K562 (cell line): Measurements from ENCODE around the gene CACNA1C. TPM values are rescaled to one million over a fixed set of nuclear protein-coding genes. Genes with fewer than 3 reads are reported as not detected.
A peak's percentile ranks its signal among the peaks of the same experiment; 100 is the strongest.

Experiments
- ATAC-seq: fragments of 200-7000 bp; cut with Tn5 transposase; 3 replicates; pipeline ENCODE4 v1.9.1; 2020; ENCODE audit warnings: moderate library complexity
- BruUV-seq: library from RNA; stranded (reverse); fragments of 400-500 nt; replicated peaks from 2 replicates; lab custom pipeline; 2021; lab: Mats Ljungman, UMichigan
- CTCF ChIA-PET: fragments of 300-600 bp; formaldehyde crosslinking; extraction: SDS; loops from one replicate; lab custom pipeline; 2021; ENCODE audit warnings: low intra/inter-chr PET ratio; lab: Yijun Ruan, JAX
- POLR2A ChIA-PET: fragments of 300-600, 350-650 bp; sonication (Branson Sonifier 250); formaldehyde crosslinking; extraction: SDS; loops from one replicate; lab custom pipeline; 2021; ENCODE audit warnings: antibody characterized with exemption, inconsistent platforms; lab: Yijun Ruan, JAX
- DNase-seq, 4 experiments: peaks; one replicate each; pipeline versions ENCODE4 v3.0.0 to v3.0.0-alpha.2; 2011 to 2018; ENCODE audit warnings: low spot score in 3 of 4, mixed read lengths in 3 of 4; ENCODE audit errors: extremely low read depth in 1 of 4
- FAIRE-seq: peaks from 2 replicates; lab custom pipeline; 2011; peaks lifted over from hg19 to GRCh38; lab: Jason Lieb, UNC
- H2AFZ ChIP-seq: 2 replicates; pipeline ENCODE4 v1.6.0; 2011; ENCODE audit warnings: low read depth, low read length, control low read depth, inconsistent platforms
- H3K27ac ChIP-seq: fragments of 200-600 bp; 3 replicates; pipeline ENCODE4 v1.8.0; 2011; ENCODE audit warnings: low read depth, mild to moderate bottlenecking, control low read depth, inconsistent platforms, low read length, moderate library complexity, mixed read lengths; ENCODE audit errors: extremely low read depth
- H3K27me3 ChIP-seq, 2 experiments: fragments of 300-600 bp in 1 of 2; 2 replicates in 1 of 2; 3 replicates in 1 of 2; pipeline versions ENCODE4 v1.6.0 to v1.8.0; 2011; ENCODE audit warnings: inconsistent platforms in 2 of 2, low read length in 2 of 2, mild to moderate bottlenecking in 1 of 2, mixed read lengths in 1 of 2, moderate library complexity in 1 of 2; ENCODE audit not compliant: control insufficient read depth in 2 of 2, insufficient read depth in 2 of 2
- H3K36me3 ChIP-seq: fragments of 300-600 bp; 3 replicates; pipeline ENCODE4 v1.8.0; 2011; ENCODE audit warnings: mild to moderate bottlenecking, low read length, inconsistent platforms; ENCODE audit not compliant: control insufficient read depth, insufficient read depth
- H3K4me1 ChIP-seq, 2 experiments: fragments of 200-600 bp in 1 of 2; replicated peaks in 1 of 2; 2 replicates in 1 of 2; 3 replicates in 1 of 2; pipeline versions ENCODE4 v1.5.1 to v1.8.0; 2011; ENCODE audit warnings: inconsistent platforms in 2 of 2, low read length in 2 of 2, mild to moderate bottlenecking in 1 of 2, mixed read lengths in 1 of 2, moderate library complexity in 1 of 2; ENCODE audit not compliant: control insufficient read depth in 2 of 2, insufficient read depth in 2 of 2
- H3K4me2 ChIP-seq: 2 replicates; pipeline ENCODE4 v1.6.1; 2011; ENCODE audit warnings: low read length, control low read depth, inconsistent platforms, mixed read lengths; ENCODE audit not compliant: insufficient read depth
- H3K4me3 ChIP-seq: fragments of 200-600 bp; sonication (generic), shearing (Covaris generic); 2 replicates; pipeline ENCODE4 v1.5.1; 2016; ENCODE audit warnings: control low read depth, inconsistent platforms
- H3K79me2 ChIP-seq: fragments of 200-600 bp; 3 replicates; pipeline ENCODE4 v1.8.0; 2011; ENCODE audit warnings: low read length, inconsistent platforms; ENCODE audit not compliant: control insufficient read depth, insufficient read depth
- H3K9ac ChIP-seq, 2 experiments: 2 replicates each; pipeline versions ENCODE4 v1.6.0 to v1.6.1; 2011; ENCODE audit warnings: low read depth in 2 of 2, low read length in 2 of 2, control low read depth in 1 of 2, inconsistent platforms in 1 of 2, mild to moderate bottlenecking in 1 of 2, mixed read lengths in 1 of 2; ENCODE audit not compliant: insufficient read depth in 1 of 2
- H3K9me1 ChIP-seq: one replicate; pipeline ENCODE4 v1.6.0; 2011; ENCODE audit warnings: inconsistent platforms, mild to moderate bottlenecking, low read length, moderate library complexity; ENCODE audit not compliant: control insufficient read depth, insufficient read depth
- H3K9me3 ChIP-seq: replicated peaks from 2 replicates; pipeline ENCODE4 v1.5.1; 2011; ENCODE audit warnings: low read depth, low read length, inconsistent platforms; ENCODE audit not compliant: control insufficient read depth, insufficient read depth
- H4K20me1 ChIP-seq: replicated peaks from 2 replicates; pipeline ENCODE4 v1.6.1; 2011; ENCODE audit warnings: low read length, inconsistent platforms, mixed read lengths; ENCODE audit not compliant: control insufficient read depth, insufficient read depth
- ILK ChIP-seq: fragments of 450-650 bp; IDR thresholded peaks from 2 replicates; pipeline ENCODE4 v1.6.1; 2016; ENCODE audit warnings: missing genetic modification characterization, low read depth, mild to moderate bottlenecking, missing compliant biosample characterization, moderate library complexity, borderline replicate concordance
- KDM2B ChIP-seq: fragments of 250-450 bp; sonication (Bioruptor Pico); IDR thresholded peaks from 2 replicates; pipeline ENCODE4 v1.8.0; 2021; ENCODE audit warnings: mild to moderate bottlenecking, moderate library complexity
- MAFG ChIP-seq: fragments of 450-650 bp; conservative IDR thresholded peaks from 2 replicates; pipeline ENCODE4 v1.6.1; 2016; ENCODE audit warnings: missing genetic modification characterization, missing compliant biosample characterization
- POLR2AphosphoS2 ChIP-seq: IDR thresholded peaks from 2 replicates; pipeline ENCODE4 v1.6.1; 2012; ENCODE audit warnings: low read length, improper control_type of control experiment
- POLR2G ChIP-seq: fragments of 200-400 bp; formaldehyde crosslinking; IDR thresholded peaks from 2 replicates; pipeline ENCODE4 v1.6.1; 2017; ENCODE audit warnings: low read depth, mild to moderate bottlenecking, antibody characterized with exemption, low read length, moderate library complexity
- SREBF1 ChIP-seq: fragments of 150-350 bp; IDR thresholded peaks from 2 replicates; pipeline ENCODE4 v1.6.1; 2014; ENCODE audit warnings: antibody characterized with exemption, low read depth, low read length, borderline replicate concordance
- TAF1 ChIP-seq: IDR thresholded peaks from 2 replicates; pipeline ENCODE4 v1.6.1; 2011; ENCODE audit warnings: mild to moderate bottlenecking, low read length, moderate library complexity; ENCODE audit not compliant: insufficient read depth, control insufficient read depth, severe bottlenecking; ENCODE audit errors: extremely low read depth
- ZNF316 ChIP-seq: fragments of 450-650 bp; IDR thresholded peaks from 2 replicates; pipeline ENCODE4 v1.6.1; 2016
- ZNF740 ChIP-seq, 3 experiments: fragments of 200-800 bp in 1 of 3; sonication (Bioruptor generic) in 1 of 3; sonication (generic) in 1 of 3; formaldehyde crosslinking in 1 of 3; IDR thresholded peaks; 2 replicates each; pipeline versions ENCODE4 v1.6.1 to v1.8.0; 2016 to 2022; ENCODE audit warnings: mild to moderate bottlenecking in 2 of 3, missing compliant biosample characterization in 2 of 3, missing genetic modification characterization in 2 of 3, missing genetic modification reagents in 1 of 3
- WGBS: fragments of 100-300 bp; shearing (Covaris generic); methylation state at CpG from one replicate; pipeline ENCODE4 v1.1.6; 2016; ENCODE audit warnings: low coverage, mixed read lengths; ENCODE audit not compliant: insufficient coverage; ENCODE audit errors: missing lambda C conversion rate; 5-methylcytosine and 5-hydroxymethylcytosine counted together
- in situ Hi-C: fragments of 300-500 bp; cut with MboI; formaldehyde crosslinking; loops from 4 replicates; pipeline ENCODE4 v1.15.0; 2018; ENCODE audit warnings: inconsistent platforms, mixed read lengths
- intact Hi-C: fragments of 100-400 bp; cut with micrococcal nuclease; formaldehyde crosslinking; loops from 2 replicates; pipeline ENCODE4 v1.14.2; 2022
- polyA plus RNA-seq, 8 experiments: library from polyadenylated mRNA; depleted of rRNA in 4 of 8; stranded (reverse) in 5 of 8; unstranded in 3 of 8; fragments of >200 nt; fragmentation: Nextera tagmentation in 2 of 8; fragmentation: Illumina TruSeq in 1 of 8; extraction: Ambion mirVana in 2 of 8; extraction: Trizol in 1 of 8; gene quantifications; 2 replicates each; pipeline versions ENCODE4 v1.2.1 to v1.2.3, GENCODE V29; 2011 to 2014; ENCODE audit warnings: inconsistent platforms in 1 of 8, missing spikeins in 1 of 8
- total RNA-seq, 7 experiments: library from RNA; depleted of rRNA in 6 of 7; stranded (reverse); fragments of >200 nt in 6 of 7; fragmentation: Illumina TruSeq in 2 of 7; extraction: Trizol in 2 of 7; gene quantifications; 2 replicates each; pipeline versions ENCODE4 v1.2.1 to v1.2.3, GENCODE V29; 2011 to 2021; ENCODE audit warnings: low replicate concordance in 1 of 7
- TF ChIP-seq, protein P1 (sequence below): fragments of 250-450 bp; sonication (Bioruptor Pico); IDR thresholded peaks from 2 replicates; pipeline ENCODE4 v1.8.0; 2021; ENCODE audit warnings: moderate library complexity, mild to moderate bottlenecking, inconsistent platforms

Gene CACNA1C
- total and polyA plus RNA-seq, 9 of the 15 experiments (the other 6 are each of a cell fraction or from before 2014, with no cell fraction given), result not detected

GRCh38 chr12:2390850-2391390, 338.1 kb downstream of the CACNA1C start (continued):
- TF ChIP-seq ZNF740 (CRISPR knock-in tag; IDR thresholded peaks at IDR 0.05), result no peak
- no peak for TF ChIP-seq ZNF740 (tag; IDR thresholded peaks at IDR 0.05)
- TF ChIP-seq POLR2G, result no peak
- no peak for TF ChIP-seq TAF1
- TF ChIP-seq POLR2AphosphoS2, result no peak
- TF ChIP-seq, protein P1, sequence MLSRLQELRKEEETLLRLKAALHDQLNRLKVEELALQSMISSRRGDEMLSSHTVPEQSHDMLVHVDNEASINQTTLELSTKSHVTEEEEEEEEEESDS, result no peak
- TF ChIP-seq ILK (tag), result no peak
- TF ChIP-seq KDM2B, result no peak
- TF ChIP-seq, all 486 proteins: peak for 0

- in situ Hi-C loops (no loop called here), intact Hi-C loops (no loop called here)
- Histone ChIP-seq H3K9me3 (no peaks in the 10 kb centered on the region), H3K27ac (no peak overlapping the region), H3K4me3 (no peak overlapping the region), H2AFZ (no peak overlapping the region), H3K4me1 (no peaks in the 10 kb centered on the region), H3K79me2 (no peaks in the 10 kb centered on the region), H3K27me3 (peaks cover 0 to 9% of the 10 kb centered on the region in 2 experiments; a peak in 1 of 5 replicates), H3K4me2 (no peak overlapping the region), H3K9me1 (no peaks in the 10 kb centered on the region), H4K20me1 (no peaks in the 10 kb centered on the region), H3K36me3 (no peaks in the 10 kb centered on the region), H3K9ac (no peak overlapping the region)
- TF ChIP-seq ZNF316, result peak; percentile 46; the same call in 1 of the 2 replicates
- no peak for TF ChIP-seq SREBF1
- TF ChIP-seq MAFG (tag), result peak; percentile 27; the same call in 1 of the 2 replicates
- WGBS, result 0% methylated on average over 9 of the region's 9 CpGs
- no TSS peak for BruUV-seq
- ChIA-PET POLR2A (no interaction called here), CTCF (no interaction called here)
- no peak for DNase-seq
- no peak for FAIRE-seq
- no peak for ATAC-seq
Observed at GRCh38 chr12:2391740-2392331, 339.0 kb downstream of the CACNA1C start.
